Embryonic facial prominence (tissue), 1 donor: ENCODE data around the gene TCF7L1.

Experiments used
- DNase-seq: peaks from one replicate; pipeline ENCODE4 v3.0.0-alpha.2; 2016; ENCODE audit errors: extremely low spot score

The TCF7L1 gene

GRCh38 chr2:85226783-85227182 is 93.6 kb downstream of the TCF7L1 start:
- DNase-seq = no peak

GRCh38 chr2:85230679-85231467 is 97.7 kb downstream of the TCF7L1 start:
- no peak for DNase-seq

- DNase-seq = no peak
Measured at GRCh38 chr2:85231468-85231805, 98.2 kb downstream of the TCF7L1 start.

- DNase-seq = no peak
Measured at GRCh38 chr2:85231952-85232351, 98.8 kb downstream of the TCF7L1 start.

GRCh38 chr2:85234868-85235267 is 101.7 kb downstream of the TCF7L1 start:
- no peak for DNase-seq

GRCh38 chr2:85235281-85235680 is 102.1 kb downstream of the TCF7L1 start:
- DNase-seq = no peak

GRCh38 chr2:85236084-85236483 is 102.9 kb downstream of the TCF7L1 start:
- no peak for DNase-seq

GRCh38 chr2:85237849-85238565 is 104.8 kb downstream of the TCF7L1 start:
- DNase-seq = no peak

- no peak for DNase-seq
Measured at GRCh38 chr2:85238607-85239006, 105.4 kb downstream of the TCF7L1 start.

GRCh38 chr2:85239102-85239501 is 105.9 kb downstream of the TCF7L1 start:
- DNase-seq = no peak

GRCh38 chr2:85240055-85240454 is 106.9 kb downstream of the TCF7L1 start:
- DNase-seq = no peak

- no peak for DNase-seq
Measured at GRCh38 chr2:85242321-85242720, 109.1 kb downstream of the TCF7L1 start.

- DNase-seq = no peak
Measured at GRCh38 chr2:85243101-85244072, 110.2 kb downstream of the TCF7L1 start.

- no peak for DNase-seq
Measured at GRCh38 chr2:85244828-85245227, 111.6 kb downstream of the TCF7L1 start.

GRCh38 chr2:85245891-85246290 is 112.7 kb downstream of the TCF7L1 start:
- DNase-seq = no peak

- no peak for DNase-seq
Measured at GRCh38 chr2:85246348-85246747, 113.2 kb downstream of the TCF7L1 start.

- peak; percentile 56 for DNase-seq
Measured at GRCh38 chr2:85247610-85248009, 114.4 kb downstream of the TCF7L1 start.

GRCh38 chr2:85248773-85249509 is 115.7 kb downstream of the TCF7L1 start:
- no peak for DNase-seq

- DNase-seq = no peak
Measured at GRCh38 chr2:85250045-85250444, 116.9 kb downstream of the TCF7L1 start.

- DNase-seq = no peak
Measured at GRCh38 chr2:85251070-85251616, 118.0 kb downstream of the TCF7L1 start.

- DNase-seq = no peak
Measured at GRCh38 chr2:85253890-85254289, 120.7 kb downstream of the TCF7L1 start.
